ENCODE measurements around the gene GRIN2C. TPM values are rescaled to one million over a fixed set of nuclear protein-coding genes. Genes with fewer than 3 reads are reported as not detected.

The GRIN2C gene
- total RNA-seq, 1 donor from 2014 or later, result 1.0 TPM

DNA sequence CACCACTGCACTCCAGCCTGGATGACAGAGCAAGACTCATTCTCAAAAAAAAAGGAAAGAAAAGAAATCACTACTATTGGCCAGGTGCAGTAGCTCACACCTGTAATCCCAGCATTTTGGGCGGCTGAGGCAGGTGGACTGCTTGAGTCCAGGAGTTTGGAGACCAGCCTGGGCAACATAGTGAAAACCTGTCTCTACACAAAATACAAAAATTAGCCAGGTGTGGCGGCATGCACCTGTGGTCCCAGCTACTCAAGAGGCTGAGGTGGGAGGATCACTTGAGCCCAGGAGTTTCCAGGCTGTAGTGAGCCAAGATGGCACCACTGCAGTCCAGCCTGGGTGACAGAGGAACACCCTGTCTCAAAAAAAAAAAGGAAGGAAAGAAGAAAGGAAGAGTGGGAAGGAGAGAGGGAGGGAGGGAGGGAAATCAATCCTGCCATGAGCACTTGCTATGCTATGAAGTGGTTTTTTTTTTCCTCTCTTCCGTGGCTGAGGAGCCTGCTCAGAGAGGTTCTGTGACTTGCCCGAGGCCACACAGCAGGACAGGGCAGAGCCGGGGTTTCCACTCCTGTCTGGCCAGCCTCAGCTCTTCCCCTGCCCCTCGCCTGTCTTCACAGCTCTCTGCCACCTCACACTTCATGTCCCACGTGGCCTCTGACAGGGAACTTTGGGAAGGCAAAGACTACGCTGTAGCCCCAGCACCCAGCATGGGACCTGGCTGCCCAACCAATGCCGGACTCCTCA is 10.9 kb downstream of the GRIN2C start:
- Mint-ChIP-seq H3K9me3 (ENCODE audit: unreplicated experiment) (peaks cover 2% of the 10 kb centered on the region), H3K27me3 (ENCODE audit: low read depth, unreplicated experiment) (peaks cover 67% of the 10 kb centered on the region), H3K27ac (ENCODE audit: unreplicated experiment) (no peak overlapping the region), H3K4me1 (ENCODE audit: low read depth, unreplicated experiment) (no peaks in the 10 kb centered on the region), H3K36me3 (ENCODE audit: low read depth, unreplicated experiment) (peaks cover 4% of the 10 kb centered on the region), H3K4me3 (ENCODE audit: unreplicated experiment) (no peak overlapping the region)
- Histone ChIP-seq H3K36me3 (ENCODE audit: insufficient read depth, low read length) (no peaks in the 10 kb centered on the region), H3K27ac (ENCODE audit: low read depth, low read length) (no peak overlapping the region), H3K79me2 (ENCODE audit: insufficient read depth, low read length) (no peaks in the 10 kb centered on the region), H3K4me2 (ENCODE audit: low read length) (no peak overlapping the region), H3K27me3 (ENCODE audit: insufficient read depth, low read length) (peaks cover 26% of the 10 kb centered on the region), H3K4me3 (ENCODE audit: insufficient read depth, low read depth, low read length) (no peak overlapping the region), H3K9ac (ENCODE audit: low read length) (no peak overlapping the region), H4K20me1 (ENCODE audit: insufficient read depth, low read length) (no peaks in the 10 kb centered on the region), H3K9me3 (ENCODE audit: insufficient read depth, low read depth, low read length) (peaks cover 3% of the 10 kb centered on the region), H2AFZ (ENCODE audit: low read depth, low read length) (no peak overlapping the region), H3K4me1 (ENCODE audit: insufficient read depth, low read length) (no peaks in the 10 kb centered on the region)
- FAIRE-seq (no peak), DNase-seq (ENCODE audit: low read depth) (no peak)
- TF ChIP-seq, protein P1, sequence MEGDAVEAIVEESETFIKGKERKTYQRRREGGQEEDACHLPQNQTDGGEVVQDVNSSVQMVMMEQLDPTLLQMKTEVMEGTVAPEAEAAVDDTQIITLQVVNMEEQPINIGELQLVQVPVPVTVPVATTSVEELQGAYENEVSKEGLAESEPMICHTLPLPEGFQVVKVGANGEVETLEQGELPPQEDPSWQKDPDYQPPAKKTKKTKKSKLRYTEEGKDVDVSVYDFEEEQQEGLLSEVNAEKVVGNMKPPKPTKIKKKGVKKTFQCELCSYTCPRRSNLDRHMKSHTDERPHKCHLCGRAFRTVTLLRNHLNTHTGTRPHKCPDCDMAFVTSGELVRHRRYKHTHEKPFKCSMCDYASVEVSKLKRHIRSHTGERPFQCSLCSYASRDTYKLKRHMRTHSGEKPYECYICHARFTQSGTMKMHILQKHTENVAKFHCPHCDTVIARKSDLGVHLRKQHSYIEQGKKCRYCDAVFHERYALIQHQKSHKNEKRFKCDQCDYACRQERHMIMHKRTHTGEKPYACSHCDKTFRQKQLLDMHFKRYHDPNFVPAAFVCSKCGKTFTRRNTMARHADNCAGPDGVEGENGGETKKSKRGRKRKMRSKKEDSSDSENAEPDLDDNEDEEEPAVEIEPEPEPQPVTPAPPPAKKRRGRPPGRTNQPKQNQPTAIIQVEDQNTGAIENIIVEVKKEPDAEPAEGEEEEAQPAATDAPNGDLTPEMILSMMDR (IDR thresholded peaks at IDR 0.05; ENCODE audit: insufficient read depth, low read depth, low read length), result no peak
- no peak for TF ChIP-seq EZH2 (IDR thresholded peaks at IDR 0.05; ENCODE audit: insufficient read depth, low read length)

DNA sequence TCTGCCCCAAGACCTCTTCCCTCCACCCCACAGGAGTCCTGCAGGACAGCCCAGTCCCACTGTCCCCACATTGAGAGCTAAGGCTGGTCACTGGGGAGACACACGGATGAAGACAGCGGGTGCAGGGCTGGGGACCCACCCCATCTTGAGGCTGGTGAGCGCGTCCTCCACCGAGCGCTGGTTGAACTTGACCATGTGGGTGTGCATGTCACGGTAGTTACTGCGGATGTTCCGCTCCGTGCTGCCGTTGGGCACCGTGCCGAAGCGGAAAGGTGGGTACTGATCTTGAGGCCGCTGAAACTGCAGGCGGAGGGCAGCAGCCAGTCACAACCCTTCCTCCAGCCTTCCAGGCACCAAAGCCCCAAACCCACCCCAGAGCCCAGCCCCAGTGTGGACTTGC is 13.1 kb downstream of the GRIN2C start:
- H3K9me3 ChIP-seq (ENCODE audit: insufficient read depth, low read depth, low read length), result no peaks in the 10 kb centered on the region
- Mint-ChIP-seq H3K27me3 (ENCODE audit: low read depth, unreplicated experiment) (peaks cover 57% of the 10 kb centered on the region), H3K27ac (ENCODE audit: unreplicated experiment) (no peak overlapping the region), H3K4me3 (ENCODE audit: unreplicated experiment) (no peak overlapping the region), H3K36me3 (ENCODE audit: low read depth, unreplicated experiment) (peaks cover 4% of the 10 kb centered on the region), H3K4me1 (ENCODE audit: low read depth, unreplicated experiment) (no peaks in the 10 kb centered on the region), H3K9me3 (ENCODE audit: unreplicated experiment) (peaks cover 2% of the 10 kb centered on the region)
- no peak overlapping the region for H3K4me3 ChIP-seq (ENCODE audit: insufficient read depth, low read depth, low read length)
- H3K4me2 ChIP-seq (ENCODE audit: low read length), result no peak overlapping the region
- FAIRE-seq (no peak), DNase-seq (ENCODE audit: low read depth) (no peak)
- no peaks in the 10 kb centered on the region for H3K79me2 ChIP-seq (ENCODE audit: insufficient read depth, low read length)
- H3K27me3 ChIP-seq (ENCODE audit: insufficient read depth, low read length), result peaks cover 15% of the 10 kb centered on the region
- no peak overlapping the region for H3K27ac ChIP-seq (ENCODE audit: low read depth, low read length)
- H2AFZ ChIP-seq (ENCODE audit: low read depth, low read length), result no peak overlapping the region
- TF ChIP-seq, protein P1 (IDR thresholded peaks at IDR 0.05; ENCODE audit: insufficient read depth, low read depth, low read length), result no peak
- H4K20me1 ChIP-seq (ENCODE audit: insufficient read depth, low read length), result no peaks in the 10 kb centered on the region
- no peak overlapping the region for H3K9ac ChIP-seq (ENCODE audit: low read length)
- H3K4me1 ChIP-seq (ENCODE audit: insufficient read depth, low read length), result peaks cover 6% of the 10 kb centered on the region
- H3K36me3 ChIP-seq (ENCODE audit: insufficient read depth, low read length), result no peaks in the 10 kb centered on the region

DNA sequence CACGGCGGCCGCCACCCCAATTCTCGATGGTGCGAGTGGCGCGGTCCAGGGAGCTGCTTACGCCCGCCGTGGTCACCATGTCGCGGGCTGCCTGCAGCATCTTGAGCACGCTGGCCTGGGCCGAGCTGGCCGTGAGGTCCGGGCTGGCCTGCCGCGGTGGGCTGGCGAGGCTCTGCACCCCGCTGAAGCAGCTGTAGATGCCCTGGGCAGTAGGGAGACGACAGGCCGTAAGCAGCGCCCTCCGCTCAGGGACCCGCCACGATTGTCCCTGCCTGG is 16.4 kb downstream of the GRIN2C start:
- H3K4me2 ChIP-seq (ENCODE audit: low read length), result no peak overlapping the region
- H3K4me3 ChIP-seq (ENCODE audit: insufficient read depth, low read depth, low read length), result no peak overlapping the region
- H3K27ac ChIP-seq (ENCODE audit: low read depth, low read length), result no peak overlapping the region
- no peak overlapping the region for H3K27ac Mint-ChIP-seq (ENCODE audit: unreplicated experiment)
- no peaks in the 10 kb centered on the region for H3K79me2 ChIP-seq (ENCODE audit: insufficient read depth, low read length)
- H2AFZ ChIP-seq (ENCODE audit: low read depth, low read length), result no peak overlapping the region
- peaks cover 32% of the 10 kb centered on the region for H3K27me3 Mint-ChIP-seq (ENCODE audit: low read depth, unreplicated experiment)
- H3K9me3 ChIP-seq (ENCODE audit: insufficient read depth, low read depth, low read length), result no peaks in the 10 kb centered on the region
- DNase-seq (ENCODE audit: low read depth) (no peak), FAIRE-seq (no peak)
- no peak overlapping the region for H3K9ac ChIP-seq (ENCODE audit: low read length)
- no peak overlapping the region for H3K4me3 Mint-ChIP-seq (ENCODE audit: unreplicated experiment)
- no peaks in the 10 kb centered on the region for H3K36me3 ChIP-seq (ENCODE audit: insufficient read depth, low read length)
- no peak for TF ChIP-seq EZH2 (IDR thresholded peaks at IDR 0.05; ENCODE audit: insufficient read depth, low read length)
- TF ChIP-seq, protein P1 (IDR thresholded peaks at IDR 0.05; ENCODE audit: insufficient read depth, low read depth, low read length), result no peak
- peaks cover 14% of the 10 kb centered on the region for H3K4me1 ChIP-seq (ENCODE audit: insufficient read depth, low read length)
- no peaks in the 10 kb centered on the region for H4K20me1 ChIP-seq (ENCODE audit: insufficient read depth, low read length)
- peaks cover 10% of the 10 kb centered on the region for H3K4me1 Mint-ChIP-seq (ENCODE audit: low read depth, unreplicated experiment)
- H3K9me3 Mint-ChIP-seq (ENCODE audit: unreplicated experiment), result peaks cover under 1% of the 10 kb centered on the region
- peaks cover 3% of the 10 kb centered on the region for H3K27me3 ChIP-seq (ENCODE audit: insufficient read depth, low read length)
- peaks cover 4% of the 10 kb centered on the region for H3K36me3 Mint-ChIP-seq (ENCODE audit: low read depth, unreplicated experiment)
